Measurements from ENCODE around the gene SRI.

- TF ChIP-seq CTCF (conservative IDR thresholded peaks at IDR 0.05): no peak
- TF ChIP-seq EZH2 (IDR thresholded peaks at IDR 0.05; ENCODE audit: low read depth): no peak
Measured at GRCh38 chr7:88200789-88201188, 19.0 kb downstream of the SRI start.

All from PC-9 (cell line).